Adrenal gland (tissue), 12 donors: Measurements from ENCODE around the gene ATF6B. TPM values are rescaled to one million over a fixed set of nuclear protein-coding genes. Genes with fewer than 3 reads are reported as not detected.
A peak's percentile ranks its signal among the peaks of the same experiment; 100 is the strongest.

Experiments used
- DNase-seq, 7 donors: peaks; one replicate each; pipeline ENCODE4 v3.0.0-alpha.2; 2019 to 2020
- H3K27ac ChIP-seq, 5 donors: fragments of 200-600 bp; sonication (generic) in 4 of 5; 1 replicate in 3 of 5; 2 replicates in 2 of 5; pipeline versions ENCODE4 v1.5.1 to v1.8.0; 2016 to 2020; ENCODE audit warnings: mild to moderate bottlenecking in 1 of 5
- H3K27me3 ChIP-seq: fragments of 200-600 bp; 2 replicates; pipeline ENCODE4 v1.8.0; 2021
- H3K36me3 ChIP-seq, 2 donors: fragments of 200-600 bp; replicated peaks in 1 of 2; 1 replicate in 1 of 2; 2 replicates in 1 of 2; pipeline versions ENCODE4 v1.5.1 to v1.8.0; 2018 to 2022
- H3K4me1 ChIP-seq, 2 donors: fragments of 200-600 bp; replicated peaks in 1 of 2; 1 replicate in 1 of 2; 2 replicates in 1 of 2; pipeline versions ENCODE4 v1.5.1 to v1.8.0; 2018 to 2021
- H3K4me3 ChIP-seq, 4 donors: fragments of 200-600 bp; sonication (generic) in 3 of 4; one replicate each; pipeline ENCODE4 v1.5.1; 2016 to 2018
- H3K9me3 ChIP-seq, 3 donors: fragments of 200-600 bp; sonication (generic) in 1 of 3; replicated peaks in 1 of 3; 1 replicate in 2 of 3; 2 replicates in 1 of 3; pipeline versions ENCODE4 v1.5.1 to v1.8.0; 2016 to 2021
- CTCF ChIP-seq, 6 experiments: fragments of 450-650 bp in 4 of 6; fragments of 200-600 bp in 2 of 6; sonication (generic) in 1 of 6; IDR thresholded peaks; 1 replicate in 5 of 6; 2 replicates in 1 of 6; pipeline versions ENCODE4 v1.5.1 to v1.8.0; 2016 to 2021; ENCODE audit warnings: antibody characterized with exemption in 6 of 6, mild to moderate bottlenecking in 2 of 6, moderate library complexity in 1 of 6
- POLR2A ChIP-seq, 2 donors: fragments of 450-650 bp; IDR thresholded peaks; one replicate each; pipeline ENCODE4 v1.6.1; 2017; ENCODE audit warnings: antibody characterized with exemption in 2 of 2, mild to moderate bottlenecking in 2 of 2, moderate library complexity in 1 of 2
- WGBS, 4 donors: extraction: QIAGEN DNeasy Blood & Tissue Kit in 2 of 4; methylation state at CpG; one replicate each; pipeline versions ENCODE4 v1.1.5 to v1.1.7; 2013 to 2017; 5-methylcytosine and 5-hydroxymethylcytosine counted together
- intact Hi-C, 2 donors: fragments of 100-400 bp; cut with DNase I; formaldehyde crosslinking; loops; one replicate each; pipeline versions ENCODE4 v1.14.1 to v1.15.0; 2022 to 2023
- polyA plus RNA-seq, 3 donors: library from polyadenylated mRNA; stranded (reverse); fragments of 200-250 nt in 2 of 3; fragments of 350-450 nt in 1 of 3; fragmentation: Illumina TruSeq in 1 of 3; extraction: RNeasy Lipid Tissue Mini Kit (QIAGEN cat#74804) in 1 of 3; gene quantifications; one replicate each; pipeline ENCODE4 v1.2.3, GENCODE V29; 2013 to 2014
- total RNA-seq, 9 donors: library from RNA; depleted of rRNA in 4 of 9; stranded (reverse); fragments of >200 nt in 4 of 9; fragments of 120-200 nt in 1 of 9; fragmentation: NEBNext Ultra II Directional in 1 of 9; extraction: Animal tissue kit (Norgen Biotek cat#: 25700) in 1 of 9; gene quantifications; one replicate each; pipeline versions ENCODE4 v1.1.0 to v1.2.4, GENCODE V29; 2013 to 2023
- donor health status: healthy with polysubstance abuse.
- donor health status: Bipolar disorder and iron deficiency.
- donor health status: DM: yes; HTN: yes; CAD: no.
- donor health status: DM: no; HTN: no; CAD: no.
- donor health status: DM: no; HTN: no; CAD: no.
- donor health status: DM: yes; HTN: yes; CAD: no.

ATF6B gene
- total and polyA plus RNA-seq, 12 donors: 17.7 to 136 (median 44.2) TPM

DNA sequence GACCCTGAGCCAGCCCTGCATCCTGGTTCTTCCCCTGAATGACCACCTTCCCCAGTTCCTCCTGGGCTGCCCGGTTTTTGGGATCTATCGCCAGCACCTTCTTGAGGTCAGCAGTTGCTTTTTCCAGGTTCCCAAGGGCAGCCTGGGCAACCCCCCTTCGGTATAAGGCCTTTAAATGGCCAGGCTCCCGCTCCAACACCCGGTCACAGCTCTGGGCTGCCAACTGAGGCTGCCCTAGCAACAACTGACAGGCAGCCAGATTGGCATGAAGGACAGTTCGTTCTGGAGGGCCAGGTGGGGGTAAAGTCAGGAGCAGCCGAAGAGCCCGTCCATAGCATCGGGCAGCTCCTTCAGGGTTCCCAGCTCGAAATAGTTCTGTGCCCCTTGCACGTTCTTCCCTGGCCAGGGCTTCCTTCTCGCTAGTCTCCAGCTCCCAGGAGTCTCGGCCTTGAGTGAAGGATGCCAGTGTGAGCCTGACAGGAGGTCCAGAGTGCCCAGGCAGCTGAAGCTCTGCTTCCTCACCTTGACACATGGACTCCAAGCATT, 778 bp upstream of the ATF6B start:
- WGBS, 4 donors: 79 to 84% (median 80%) methylated on average over 11 to 13 of the region's 13 CpGs
- no peak for DNase-seq
- intact Hi-C loops: no loop called here

GRCh38 chr6:32127409-32127716, 683 bp downstream of the ATF6B start:
- peaks cover 20 to 29% of the 10 kb centered on the region in 2 donors for H3K4me1 ChIP-seq

More for the DNA sequence above, 778 bp upstream of the ATF6B start:
- Histone ChIP-seq H3K4me3 (peak overlapping the region in 1 of 4 donors; percentile 76), H3K4me1 (peaks cover 20 to 29% of the 10 kb centered on the region in 2 donors), H3K36me3 (peaks cover 0 to 25% of the 10 kb centered on the region in 2 donors), H3K27ac (peak overlapping the region in 4 of 5 donors; percentile 23 to 95 (median 90)), H3K9me3 (no peaks in the 10 kb centered on the region), H3K27me3 (no peaks in the 10 kb centered on the region)
- no peak for TF ChIP-seq CTCF (IDR thresholded peaks at IDR 0.05)
- no peak for TF ChIP-seq POLR2A (IDR thresholded peaks at IDR 0.05)

DNA sequence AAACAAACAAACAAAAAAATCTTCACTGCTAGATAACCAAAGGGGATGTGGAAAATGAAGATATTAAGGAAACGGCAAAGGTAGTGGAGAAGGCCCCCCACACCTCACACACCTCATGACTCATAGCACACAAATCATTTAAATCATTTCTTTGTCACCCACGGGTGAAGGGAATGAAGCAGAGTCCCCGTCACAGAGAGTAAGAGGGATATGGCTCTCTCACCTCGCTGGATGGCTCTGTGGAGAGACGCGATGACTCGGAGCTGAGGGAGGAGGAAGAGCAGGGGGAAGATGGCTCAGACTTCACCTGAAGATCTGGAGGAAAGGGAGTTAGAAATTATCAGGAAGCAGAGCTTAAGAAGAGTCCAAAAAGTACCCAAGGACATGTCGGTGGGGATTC, 1.2 kb downstream of the ATF6B start:
- 36 to 44% (median 41%) methylated on average over 8 of the region's 8 CpGs for WGBS, 4 donors
- intact Hi-C loops: no loop called here
- Histone ChIP-seq H3K27me3 (no peaks in the 10 kb centered on the region), H3K4me1 (peaks cover 20 to 29% of the 10 kb centered on the region in 2 donors), H3K27ac (no peak overlapping the region), H3K4me3 (peak overlapping the region in 1 of 4 donors; percentile 96), H3K36me3 (peaks cover 0 to 38% of the 10 kb centered on the region in 2 donors), H3K9me3 (no peaks in the 10 kb centered on the region)
- DNase-seq: no peak
- no peak for TF ChIP-seq POLR2A (IDR thresholded peaks at IDR 0.05)

More at GRCh38 chr6:32127409-32127716, 683 bp downstream of the ATF6B start:
- TF ChIP-seq CTCF (IDR thresholded peaks at IDR 0.05) (no peak), POLR2A (IDR thresholded peaks at IDR 0.05) (no peak)
- WGBS, 4 donors: 2 to 7% (median 4%) methylated on average over 6 to 9 of the region's 9 CpGs
- Histone ChIP-seq H3K4me3 (peak overlapping the region in 3 of 4 donors; percentile 88 to 100 (median 96)), H3K9me3 (no peaks in the 10 kb centered on the region), H3K27ac (peak overlapping the region in 2 of 5 donors; percentile 79 to 94), H3K36me3 (peaks cover 0 to 34% of the 10 kb centered on the region in 2 donors), H3K27me3 (no peaks in the 10 kb centered on the region)
- no peak for DNase-seq
- intact Hi-C loops: no loop called here

DNA sequence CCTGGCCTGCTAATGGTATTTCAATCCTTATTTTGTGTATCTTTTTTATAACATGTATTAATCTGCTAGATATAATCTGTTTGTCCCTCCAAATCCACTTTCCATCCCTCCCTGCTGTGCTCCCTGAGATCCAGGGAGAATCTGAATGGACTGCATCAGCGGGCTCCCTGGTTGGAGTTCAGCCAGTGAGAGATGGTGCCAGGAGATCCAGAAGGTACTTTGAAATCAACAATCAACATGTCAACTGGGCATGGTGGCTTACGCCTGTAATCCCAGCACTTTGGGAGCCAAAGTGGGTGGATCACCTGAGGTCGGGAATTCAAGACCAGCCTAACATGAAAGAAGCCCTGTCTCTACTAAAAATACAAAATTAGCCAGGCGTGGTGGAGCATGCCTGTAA, 4.4 kb downstream of the ATF6B start:
- intact Hi-C loops: no loop called here
- TF ChIP-seq CTCF (IDR thresholded peaks at IDR 0.05): no peak
- TF ChIP-seq POLR2A (IDR thresholded peaks at IDR 0.05): no peak
- Histone ChIP-seq H3K9me3 (no peaks in the 10 kb centered on the region), H3K4me3 (no peak overlapping the region), H3K27ac (no peak overlapping the region), H3K36me3 (peaks cover 0 to 67% of the 10 kb centered on the region in 2 donors), H3K4me1 (peaks cover 9 to 26% of the 10 kb centered on the region in 2 donors), H3K27me3 (no peaks in the 10 kb centered on the region)
- 80 to 92% (median 90%) methylated on average over 4 of the region's 4 CpGs for WGBS, 4 donors
- DNase-seq: no peak

DNA sequence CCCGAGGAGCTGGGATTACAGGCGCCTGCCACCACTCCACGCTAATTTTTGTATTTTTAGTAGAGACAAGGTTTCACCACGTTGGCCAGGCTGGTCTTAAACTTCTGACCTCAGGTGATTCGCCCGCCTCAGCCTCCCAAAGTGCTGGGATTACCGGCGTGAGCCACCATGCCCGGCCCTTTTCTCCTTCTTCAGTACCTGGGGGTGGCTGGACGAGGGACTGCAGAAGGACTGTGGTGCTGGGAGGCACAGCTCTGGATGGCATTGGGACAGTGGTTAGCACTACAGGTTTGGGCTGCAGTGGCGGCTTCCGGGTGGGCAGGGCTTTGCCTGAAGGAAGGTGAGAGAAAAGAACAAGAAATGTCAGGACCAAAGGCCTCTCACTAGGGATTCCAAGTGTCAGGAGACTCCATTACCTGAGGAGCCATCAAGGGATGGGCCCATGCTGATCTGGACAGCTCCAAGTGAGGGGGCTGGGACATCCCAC, 7.4 kb downstream of the ATF6B start:
- peaks cover 0 to 90% of the 10 kb centered on the region in 2 donors for H3K36me3 ChIP-seq
- peaks cover 0 to 11% of the 10 kb centered on the region in 2 donors for H3K4me1 ChIP-seq
- DNase-seq: no peak
- 91 to 95% (median 94%) methylated on average over 10 to 12 of the region's 12 CpGs for WGBS, 4 donors
- intact Hi-C loops: no loop called here
- H3K27me3 ChIP-seq: no peaks in the 10 kb centered on the region
- TF ChIP-seq CTCF (IDR thresholded peaks at IDR 0.05) (no peak), POLR2A (IDR thresholded peaks at IDR 0.05) (no peak)
- H3K4me3 ChIP-seq: no peak overlapping the region
- no peaks in the 10 kb centered on the region for H3K9me3 ChIP-seq
- no peak overlapping the region for H3K27ac ChIP-seq
